ENCODE measurements around the gene MZF1. TPM values are rescaled to one million over a fixed set of nuclear protein-coding genes. Genes with fewer than 3 reads are reported as not detected.

The MZF1 gene
- total and polyA plus RNA-seq, 9 of the 15 experiments (the other 6 are each of a cell fraction or from before 2014, with no cell fraction given), result 0.31 to 29.3 (median 11.5) TPM

DNA sequence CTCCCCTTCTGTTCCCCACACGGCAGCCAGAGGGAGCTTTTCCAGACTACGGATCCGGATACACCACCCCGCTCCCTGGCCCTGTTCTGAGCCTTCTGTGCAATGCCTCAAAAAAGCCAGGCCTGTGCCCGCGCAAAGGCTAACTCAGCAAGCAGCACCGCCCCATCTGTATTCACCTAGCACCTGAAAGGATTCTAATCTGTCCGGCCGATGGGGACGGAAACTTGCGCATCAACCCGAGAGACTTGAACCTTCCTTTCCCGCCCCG is 54.1 kb downstream of the MZF1 start (continued):
- TF ChIP-seq, protein P1, sequence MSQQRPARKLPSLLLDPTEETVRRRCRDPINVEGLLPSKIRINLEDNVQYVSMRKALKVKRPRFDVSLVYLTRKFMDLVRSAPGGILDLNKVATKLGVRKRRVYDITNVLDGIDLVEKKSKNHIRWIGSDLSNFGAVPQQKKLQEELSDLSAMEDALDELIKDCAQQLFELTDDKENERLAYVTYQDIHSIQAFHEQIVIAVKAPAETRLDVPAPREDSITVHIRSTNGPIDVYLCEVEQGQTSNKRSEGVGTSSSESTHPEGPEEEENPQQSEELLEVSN (IDR thresholded peaks at IDR 0.05; ENCODE audit: borderline replicate concordance in 1 of 2, extremely low read depth in 1 of 2, insufficient read depth in 1 of 2, insufficient read length in 1 of 2, low read depth in 1 of 2, low read length in 1 of 2, poor library complexity in 1 of 2, severe bottlenecking in 1 of 2), result peak; percentile 23 to 32
- TF ChIP-seq L3MBTL2 (IDR thresholded peaks at IDR 0.05) (peak; percentile 57; the same call in 1 of the 2 replicates), KLF16 (IDR thresholded peaks at IDR 0.05) (0 out of 2 replicates have a peak, but pooled peaks have one; percentile 41), JUNB (CRISPR knock-in tag; conservative IDR thresholded peaks at IDR 0.05) (no peak), HDAC8 (tag; IDR thresholded peaks at IDR 0.05) (no peak), ETV1 (tag; conservative IDR thresholded peaks at IDR 0.05; ENCODE audit: low read depth) (peak; percentile 77), RB1 (IDR thresholded peaks at IDR 0.05; ENCODE audit: low read depth) (0 out of 2 replicates have a peak, but pooled peaks have one; percentile 21), NRF1 (conservative IDR thresholded peaks at IDR 0.05 in 1 of 2, IDR thresholded peaks at IDR 0.05 in 1 of 2) (peak; percentile 2 to 8; a peak in 1 of 4 replicates), TAF1 (IDR thresholded peaks at IDR 0.05; ENCODE audit: control insufficient read depth, extremely low read depth, insufficient read depth, low read length, severe bottlenecking) (peak; percentile 41), CBX1 (IDR thresholded peaks at IDR 0.05; ENCODE audit: low read depth) (no peak)
- TF ChIP-seq, protein P2, sequence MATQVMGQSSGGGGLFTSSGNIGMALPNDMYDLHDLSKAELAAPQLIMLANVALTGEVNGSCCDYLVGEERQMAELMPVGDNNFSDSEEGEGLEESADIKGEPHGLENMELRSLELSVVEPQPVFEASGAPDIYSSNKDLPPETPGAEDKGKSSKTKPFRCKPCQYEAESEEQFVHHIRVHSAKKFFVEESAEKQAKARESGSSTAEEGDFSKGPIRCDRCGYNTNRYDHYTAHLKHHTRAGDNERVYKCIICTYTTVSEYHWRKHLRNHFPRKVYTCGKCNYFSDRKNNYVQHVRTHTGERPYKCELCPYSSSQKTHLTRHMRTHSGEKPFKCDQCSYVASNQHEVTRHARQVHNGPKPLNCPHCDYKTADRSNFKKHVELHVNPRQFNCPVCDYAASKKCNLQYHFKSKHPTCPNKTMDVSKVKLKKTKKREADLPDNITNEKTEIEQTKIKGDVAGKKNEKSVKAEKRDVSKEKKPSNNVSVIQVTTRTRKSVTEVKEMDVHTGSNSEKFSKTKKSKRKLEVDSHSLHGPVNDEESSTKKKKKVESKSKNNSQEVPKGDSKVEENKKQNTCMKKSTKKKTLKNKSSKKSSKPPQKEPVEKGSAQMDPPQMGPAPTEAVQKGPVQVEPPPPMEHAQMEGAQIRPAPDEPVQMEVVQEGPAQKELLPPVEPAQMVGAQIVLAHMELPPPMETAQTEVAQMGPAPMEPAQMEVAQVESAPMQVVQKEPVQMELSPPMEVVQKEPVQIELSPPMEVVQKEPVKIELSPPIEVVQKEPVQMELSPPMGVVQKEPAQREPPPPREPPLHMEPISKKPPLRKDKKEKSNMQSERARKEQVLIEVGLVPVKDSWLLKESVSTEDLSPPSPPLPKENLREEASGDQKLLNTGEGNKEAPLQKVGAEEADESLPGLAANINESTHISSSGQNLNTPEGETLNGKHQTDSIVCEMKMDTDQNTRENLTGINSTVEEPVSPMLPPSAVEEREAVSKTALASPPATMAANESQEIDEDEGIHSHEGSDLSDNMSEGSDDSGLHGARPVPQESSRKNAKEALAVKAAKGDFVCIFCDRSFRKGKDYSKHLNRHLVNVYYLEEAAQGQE (IDR thresholded peaks at IDR 0.05; ENCODE audit: borderline replicate concordance), result peak; percentile 4; the same call in 1 of the 2 replicates
- TF ChIP-seq, protein P2 (CRISPR knock-in tag; IDR thresholded peaks at IDR 0.05; ENCODE audit: low read depth), result no peak
- TF ChIP-seq, protein P3, sequence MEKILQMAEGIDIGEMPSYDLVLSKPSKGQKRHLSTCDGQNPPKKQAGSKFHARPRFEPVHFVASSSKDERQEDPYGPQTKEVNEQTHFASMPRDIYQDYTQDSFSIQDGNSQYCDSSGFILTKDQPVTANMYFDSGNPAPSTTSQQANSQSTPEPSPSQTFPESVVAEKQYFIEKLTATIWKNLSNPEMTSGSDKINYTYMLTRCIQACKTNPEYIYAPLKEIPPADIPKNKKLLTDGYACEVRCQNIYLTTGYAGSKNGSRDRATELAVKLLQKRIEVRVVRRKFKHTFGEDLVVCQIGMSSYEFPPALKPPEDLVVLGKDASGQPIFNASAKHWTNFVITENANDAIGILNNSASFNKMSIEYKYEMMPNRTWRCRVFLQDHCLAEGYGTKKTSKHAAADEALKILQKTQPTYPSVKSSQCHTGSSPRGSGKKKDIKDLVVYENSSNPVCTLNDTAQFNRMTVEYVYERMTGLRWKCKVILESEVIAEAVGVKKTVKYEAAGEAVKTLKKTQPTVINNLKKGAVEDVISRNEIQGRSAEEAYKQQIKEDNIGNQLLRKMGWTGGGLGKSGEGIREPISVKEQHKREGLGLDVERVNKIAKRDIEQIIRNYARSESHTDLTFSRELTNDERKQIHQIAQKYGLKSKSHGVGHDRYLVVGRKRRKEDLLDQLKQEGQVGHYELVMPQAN (IDR thresholded peaks at IDR 0.05; ENCODE audit: borderline replicate concordance), result peak; percentile 16; the same call in 1 of the 2 replicates

All from K562 (cell line).